HFF-Myc (cell line): ENCODE measurements around the gene CMIP.

Source experiments
- DNase-seq: peaks from one replicate; pipeline ENCODE4 v3.0.0-alpha.2; 2011; ENCODE audit warnings: low read depth; ENCODE audit errors: extremely low read depth
- H3K4me3 ChIP-seq: replicated peaks from 2 replicates; pipeline ENCODE4 v1.5.1; 2011; ENCODE audit warnings: low read depth, mild to moderate bottlenecking, control low read depth, low read length
- TF ChIP-seq, protein P1 (sequence below): IDR thresholded peaks from 2 replicates; pipeline ENCODE4 v1.5.1; 2012; ENCODE audit warnings: mild to moderate bottlenecking, low read depth, low read length, control low read depth; ENCODE audit errors: missing control alignments

Gene CMIP

GRCh38 chr16:81517150-81517499, 72.5 kb downstream of the CMIP start:
- TF ChIP-seq, protein P1, sequence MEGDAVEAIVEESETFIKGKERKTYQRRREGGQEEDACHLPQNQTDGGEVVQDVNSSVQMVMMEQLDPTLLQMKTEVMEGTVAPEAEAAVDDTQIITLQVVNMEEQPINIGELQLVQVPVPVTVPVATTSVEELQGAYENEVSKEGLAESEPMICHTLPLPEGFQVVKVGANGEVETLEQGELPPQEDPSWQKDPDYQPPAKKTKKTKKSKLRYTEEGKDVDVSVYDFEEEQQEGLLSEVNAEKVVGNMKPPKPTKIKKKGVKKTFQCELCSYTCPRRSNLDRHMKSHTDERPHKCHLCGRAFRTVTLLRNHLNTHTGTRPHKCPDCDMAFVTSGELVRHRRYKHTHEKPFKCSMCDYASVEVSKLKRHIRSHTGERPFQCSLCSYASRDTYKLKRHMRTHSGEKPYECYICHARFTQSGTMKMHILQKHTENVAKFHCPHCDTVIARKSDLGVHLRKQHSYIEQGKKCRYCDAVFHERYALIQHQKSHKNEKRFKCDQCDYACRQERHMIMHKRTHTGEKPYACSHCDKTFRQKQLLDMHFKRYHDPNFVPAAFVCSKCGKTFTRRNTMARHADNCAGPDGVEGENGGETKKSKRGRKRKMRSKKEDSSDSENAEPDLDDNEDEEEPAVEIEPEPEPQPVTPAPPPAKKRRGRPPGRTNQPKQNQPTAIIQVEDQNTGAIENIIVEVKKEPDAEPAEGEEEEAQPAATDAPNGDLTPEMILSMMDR: no peak
- DNase-seq: no peak
- no peak overlapping the region for H3K4me3 ChIP-seq

- TF ChIP-seq, protein P1: no peak
- H3K4me3 ChIP-seq: no peak overlapping the region
- no peak for DNase-seq
Measured at GRCh38 chr16:81517629-81518438, 73.2 kb downstream of the CMIP start.

- H3K4me3 ChIP-seq: no peak overlapping the region
- TF ChIP-seq, protein P1: no peak
- no peak for DNase-seq
Measured at GRCh38 chr16:81518439-81518757, 73.8 kb downstream of the CMIP start.

GRCh38 chr16:81519301-81520150, 74.9 kb downstream of the CMIP start:
- DNase-seq: no peak
- TF ChIP-seq, protein P1: no peak
- H3K4me3 ChIP-seq: no peak overlapping the region

DNA sequence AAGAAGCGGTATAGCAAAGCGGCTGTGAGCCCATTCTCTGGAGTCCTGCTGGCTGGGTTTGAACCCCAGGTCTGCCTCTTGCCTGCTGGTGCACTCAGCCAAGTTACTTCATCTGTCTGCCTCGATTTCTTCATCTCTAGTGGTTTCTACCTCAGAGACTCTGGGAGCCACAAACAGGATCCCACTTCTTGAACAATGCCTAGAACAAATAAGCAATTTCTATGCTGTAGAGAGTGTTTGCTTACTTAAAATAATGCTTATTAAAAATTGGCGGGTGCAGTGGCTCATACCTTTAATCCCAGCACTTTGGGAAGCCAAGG, 75.5 kb downstream of the CMIP start:
- TF ChIP-seq, protein P1: no peak
- no peak overlapping the region for H3K4me3 ChIP-seq
- no peak for DNase-seq

GRCh38 chr16:81520560-81521135, 76.0 kb downstream of the CMIP start:
- TF ChIP-seq, protein P1: no peak
- DNase-seq: no peak
- H3K4me3 ChIP-seq: no peak overlapping the region
